AG09319 (cell line): ENCODE data around the gene WARS2.

Experiments used
- DNase-seq: peaks from one replicate; pipeline ENCODE4 v3.0.0-alpha.2; 2010; ENCODE audit warnings: low read depth; ENCODE audit errors: extremely low read depth
- CTCF ChIP-seq: IDR thresholded peaks from 2 replicates; pipeline ENCODE4 v1.5.1; 2011; ENCODE audit warnings: low read depth, mild to moderate bottlenecking, inconsistent platforms, low read length, moderate library complexity

WARS2 gene

GRCh38 chr1:119071321-119071720, 69.1 kb downstream of the WARS2 start:
- no peak for TF ChIP-seq CTCF
- DNase-seq: no peak

GRCh38 chr1:119069682-119070081, 70.8 kb downstream of the WARS2 start:
- TF ChIP-seq CTCF: no peak
- DNase-seq: no peak

GRCh38 chr1:119068427-119068826, 72.0 kb downstream of the WARS2 start:
- DNase-seq: no peak
- no peak for TF ChIP-seq CTCF

- TF ChIP-seq CTCF: no peak
- DNase-seq: no peak
Measured at GRCh38 chr1:119061700-119062099, 78.8 kb downstream of the WARS2 start.

GRCh38 chr1:119055568-119055967, 84.9 kb downstream of the WARS2 start:
- no peak for TF ChIP-seq CTCF
- DNase-seq: no peak

GRCh38 chr1:119053917-119054316, 86.5 kb downstream of the WARS2 start:
- no peak for DNase-seq
- TF ChIP-seq CTCF: no peak

GRCh38 chr1:119052267-119052666, 88.2 kb downstream of the WARS2 start:
- no peak for DNase-seq
- no peak for TF ChIP-seq CTCF
